Stimulated activated CD8-positive, alpha-beta memory T cell treated with anti-CD3 and anti-CD28 coated beads, Interleukin-7, amount 100 ng/mL, for 4 hours (primary cell): ENCODE results near the gene TSPAN31.

Source experiments
- DNase-seq, 2 donors: peaks; one replicate each; pipeline ENCODE4 v3.0.0-alpha.2; 2020; ENCODE audit warnings: low read depth in 2 of 2

Gene TSPAN31

GRCh38 chr12:57783466-57783801, 38.6 kb downstream of the TSPAN31 start:
- no peak for DNase-seq

DNA sequence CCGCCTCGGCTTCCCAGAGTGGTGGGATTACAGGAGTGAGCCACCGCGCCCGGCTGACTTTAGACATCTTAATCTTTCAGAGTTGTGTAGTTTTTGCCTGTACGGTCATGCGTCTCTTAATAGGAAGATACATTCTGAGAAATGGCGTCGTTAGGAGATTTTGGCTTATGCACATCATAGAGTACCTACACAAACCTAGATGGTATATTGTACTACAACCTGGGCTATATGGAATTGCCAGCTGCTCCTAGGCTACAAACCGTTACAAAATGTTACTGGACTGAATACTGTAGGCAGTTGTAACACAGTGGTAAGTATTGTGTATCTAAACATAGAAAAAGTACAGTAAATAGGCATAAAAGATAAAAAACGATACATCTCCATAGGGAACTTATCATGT, 39.0 kb downstream of the TSPAN31 start:
- no peak for DNase-seq

GRCh38 chr12:57793920-57794319, 49.1 kb downstream of the TSPAN31 start:
- DNase-seq, result no peak

DNA sequence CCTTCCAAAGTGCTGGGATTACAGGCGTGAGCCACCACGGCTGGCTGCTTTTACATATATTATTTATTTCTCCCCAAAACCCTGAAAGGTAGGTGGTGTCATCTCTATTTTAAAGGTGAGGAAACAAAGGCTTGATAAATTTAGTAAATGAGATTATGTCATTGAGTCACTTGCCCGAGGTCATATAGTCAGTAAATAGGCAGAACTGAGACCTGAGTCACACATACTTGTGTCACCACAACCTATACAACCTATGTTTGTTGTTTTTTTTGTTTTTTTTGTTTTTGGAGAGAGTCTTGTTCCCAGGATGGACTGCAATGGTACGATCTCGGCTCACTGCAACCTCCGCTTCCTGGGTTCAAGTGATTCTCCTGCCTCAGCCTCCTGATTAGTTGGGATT, 50.5 kb downstream of the TSPAN31 start:
- DNase-seq, result no peak

DNA sequence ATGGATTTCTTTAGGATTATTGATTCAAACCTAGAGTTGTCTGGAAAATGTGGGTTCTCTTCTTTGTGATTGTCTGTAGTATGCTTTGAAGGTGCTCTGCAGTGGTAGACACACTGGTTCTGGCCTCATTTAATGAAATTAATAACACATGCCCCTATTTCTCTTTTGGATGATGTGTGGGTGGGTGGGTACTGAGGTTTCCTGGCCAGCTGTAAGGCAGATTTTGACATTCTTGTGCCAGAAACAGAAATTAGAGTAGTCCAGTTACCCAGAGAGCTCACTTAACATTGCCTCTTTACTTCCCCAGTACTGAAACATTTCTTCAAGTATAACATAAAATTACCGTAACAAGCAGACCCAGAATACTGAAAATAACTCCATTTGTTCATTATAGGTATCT, 52.2 kb downstream of the TSPAN31 start:
- DNase-seq, result no peak

DNA sequence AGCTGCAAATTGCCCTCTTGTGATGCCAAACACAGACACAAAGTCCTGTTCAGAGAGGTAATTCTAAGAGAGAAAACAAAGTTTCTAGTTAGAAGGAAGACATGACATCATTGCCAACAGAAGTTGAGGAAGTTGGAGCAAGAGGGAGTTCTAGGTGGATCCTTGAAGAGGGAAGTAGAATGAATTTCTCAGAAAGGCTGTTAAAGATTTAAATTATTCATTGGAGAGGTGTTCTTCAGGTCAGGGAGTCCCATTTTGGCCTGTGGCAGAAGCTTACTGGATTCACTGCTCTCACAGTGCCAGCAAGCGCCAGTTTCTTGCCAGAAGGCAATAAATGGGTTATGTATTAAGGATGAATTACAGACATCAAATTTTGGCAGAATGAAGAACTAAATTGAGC, 53.1 kb downstream of the TSPAN31 start:
- DNase-seq, result no peak
